IMR-90 (cell line): ENCODE results near the gene MR1. TPM values are rescaled to one million over a fixed set of nuclear protein-coding genes. Genes with fewer than 3 reads are reported as not detected.

Experiments
- ATAC-seq: fragments of 200-7000 bp; cut with Tn5 transposase; 2 replicates; pipeline ENCODE4 v1.9.1; 2020; ENCODE audit warnings: low read depth, mild to moderate bottlenecking, moderate library complexity
- BruUV-seq: library from RNA; stranded (reverse); fragments of 400-500 nt; replicated peaks from 2 replicates; lab custom pipeline; 2021; lab: Mats Ljungman, UMichigan
- CTCF ChIA-PET: fragments of 300-600 bp; formaldehyde crosslinking; extraction: SDS; loops from one replicate; lab custom pipeline; 2021; ENCODE audit warnings: antibody characterized with exemption; lab: Yijun Ruan, JAX
- POLR2A ChIA-PET: fragments of 300-600 bp; sonication (Branson Sonifier 250); formaldehyde crosslinking; loops from one replicate; lab custom pipeline; 2022; ENCODE audit warnings: antibody characterized with exemption; ENCODE audit not compliant: unreplicated experiment; lab: Charles Lee
- DNase-seq: peaks from one replicate; pipeline ENCODE4 v3.0.0; 2013
- H2AFZ ChIP-seq: replicated peaks from 2 replicates; pipeline ENCODE3; 2013; ENCODE audit warnings: low read length, mild to moderate bottlenecking; ENCODE audit not compliant: poor library complexity
- H2AK5ac ChIP-seq: 2 replicates; pipeline ENCODE4 v1.6.1; 2013; ENCODE audit warnings: low read depth, low read length, inconsistent platforms
- H2AK9ac ChIP-seq: replicated peaks from 2 replicates; pipeline ENCODE3; 2013; ENCODE audit warnings: mild to moderate bottlenecking, low read depth, low read length, moderate library complexity; ENCODE audit not compliant: poor library complexity
- H2BK120ac ChIP-seq: 2 replicates; pipeline ENCODE4 v1.6.1; 2013; ENCODE audit warnings: low read depth, low read length, inconsistent platforms
- H2BK15ac ChIP-seq: 3 replicates; pipeline ENCODE4 v1.6.1; 2013; ENCODE audit warnings: low read depth, low read length, inconsistent platforms
- H2BK20ac ChIP-seq: 2 replicates; pipeline ENCODE4 v1.6.1; 2013; ENCODE audit warnings: low read depth, mild to moderate bottlenecking, inconsistent platforms, low read length, moderate library complexity
- H2BK5ac ChIP-seq: 2 replicates; pipeline ENCODE4 v1.6.1; 2013; ENCODE audit warnings: mild to moderate bottlenecking, low read depth, low read length, inconsistent platforms; ENCODE audit not compliant: poor library complexity, severe bottlenecking
- H3K14ac ChIP-seq: replicated peaks from 2 replicates; pipeline ENCODE4 v1.6.1; 2013; ENCODE audit warnings: low read depth, low read length, inconsistent platforms
- H3K18ac ChIP-seq: 2 replicates; pipeline ENCODE4 v1.6.1; 2013; ENCODE audit warnings: low read depth, low read length, control low read depth
- H3K23ac ChIP-seq: 2 replicates; pipeline ENCODE4 v1.6.1; 2013; ENCODE audit warnings: low read depth, low read length, inconsistent platforms
- H3K27ac ChIP-seq: 2 replicates; pipeline ENCODE4 v1.5.1; 2013; ENCODE audit warnings: mild to moderate bottlenecking, control low read depth, low read length; ENCODE audit not compliant: insufficient read depth
- H3K27me3 ChIP-seq: 2 replicates; pipeline ENCODE4 v1.6.1; 2013; ENCODE audit warnings: low read length; ENCODE audit not compliant: control insufficient read depth, insufficient read depth
- H3K36me3 ChIP-seq: 2 replicates; pipeline ENCODE4 v1.6.1; 2013; ENCODE audit warnings: low read length, mixed read lengths; ENCODE audit not compliant: control insufficient read depth, insufficient read depth
- H3K4ac ChIP-seq: 2 replicates; pipeline ENCODE4 v1.6.1; 2013; ENCODE audit warnings: low read depth, low read length, inconsistent platforms
- H3K4me1 ChIP-seq: 2 replicates; pipeline ENCODE4 v1.6.1; 2013; ENCODE audit warnings: low read length, mixed read lengths; ENCODE audit not compliant: control insufficient read depth, insufficient read depth
- H3K4me2 ChIP-seq: 2 replicates; pipeline ENCODE4 v1.6.1; 2013; ENCODE audit warnings: low read depth, mild to moderate bottlenecking, control low read depth, low read length, moderate library complexity
- H3K4me3 ChIP-seq: 2 replicates; pipeline ENCODE4 v1.5.1; 2013; ENCODE audit warnings: low read depth, mild to moderate bottlenecking, control low read depth, low read length, moderate library complexity; ENCODE audit not compliant: insufficient read depth
- H3K56ac ChIP-seq: 2 replicates; pipeline ENCODE4 v1.6.1; 2013; ENCODE audit warnings: low read length, inconsistent platforms; ENCODE audit not compliant: insufficient read depth; ENCODE audit errors: extremely low read depth
- H3K79me1 ChIP-seq, 2 experiments: 2 replicates each; pipeline ENCODE4 v1.6.1; 2013; ENCODE audit warnings: low read length in 2 of 2, inconsistent platforms in 1 of 2, low read depth in 1 of 2
- H3K9ac ChIP-seq: 2 replicates; pipeline ENCODE4 v1.6.1; 2013; ENCODE audit warnings: low read depth, low read length, control low read depth
- H3K9me1 ChIP-seq: 2 replicates; pipeline ENCODE4 v1.6.1; 2013; ENCODE audit warnings: low read length, inconsistent platforms; ENCODE audit not compliant: insufficient read depth
- H3K9me3 ChIP-seq: 2 replicates; pipeline ENCODE4 v1.6.1; 2013; ENCODE audit warnings: low read length; ENCODE audit not compliant: control insufficient read depth, insufficient read depth
- H4K20me1 ChIP-seq: 2 replicates; pipeline ENCODE4 v1.6.1; 2013; ENCODE audit warnings: low read length, inconsistent platforms; ENCODE audit not compliant: insufficient read depth
- H4K5ac ChIP-seq: 2 replicates; pipeline ENCODE4 v1.6.1; 2013; ENCODE audit warnings: mild to moderate bottlenecking, low read depth, low read length, control low read depth
- H4K8ac ChIP-seq, 2 experiments: 2 replicates each; pipeline ENCODE4 v1.6.1; 2013; ENCODE audit warnings: low read depth in 2 of 2, low read length in 2 of 2, control low read depth in 1 of 2, inconsistent platforms in 1 of 2
- H4K91ac ChIP-seq: 2 replicates; pipeline ENCODE4 v1.6.1; 2013; ENCODE audit warnings: low read depth, low read length, inconsistent platforms; ENCODE audit not compliant: insufficient read depth
- BHLHE40 ChIP-seq: fragments of 150-350 bp; IDR thresholded peaks from 2 replicates; pipeline ENCODE4 v1.6.1; 2016; ENCODE audit warnings: mild to moderate bottlenecking, low read depth, low read length
- CEBPB ChIP-seq: IDR thresholded peaks from 2 replicates; pipeline ENCODE4 v1.6.1; 2012; ENCODE audit warnings: low read depth, low read length, improper control_type of control experiment
- CHD1 ChIP-seq: IDR thresholded peaks from 2 replicates; pipeline ENCODE4 v1.6.1; 2012; ENCODE audit warnings: low read depth, low read length, improper control_type of control experiment
- CTCF ChIP-seq: conservative IDR thresholded peaks from 2 replicates; pipeline ENCODE4 v1.5.1; 2012; ENCODE audit warnings: mild to moderate bottlenecking, low read depth, low read length, improper control_type of control experiment
- ELK1 ChIP-seq: fragments of 150-350 bp; IDR thresholded peaks from 2 replicates; pipeline ENCODE4 v1.6.1; 2016; ENCODE audit warnings: low read depth, mild to moderate bottlenecking, low read length, moderate library complexity, borderline replicate concordance
- FOS ChIP-seq: fragments of 150-350 bp; IDR thresholded peaks from 2 replicates; pipeline ENCODE4 v1.6.1; 2016; ENCODE audit warnings: low read depth, low read length
- MAZ ChIP-seq: IDR thresholded peaks from 2 replicates; pipeline ENCODE4 v1.6.1; 2012; ENCODE audit warnings: low read depth, mild to moderate bottlenecking, low read length, improper control_type of control experiment, moderate library complexity, borderline replicate concordance
- MXI1 ChIP-seq: IDR thresholded peaks from 2 replicates; pipeline ENCODE4 v1.6.1; 2012; ENCODE audit warnings: low read depth, mild to moderate bottlenecking, low read length, moderate library complexity, borderline replicate concordance
- NFE2L2 ChIP-seq: fragments of 150-350 bp; IDR thresholded peaks from 2 replicates; pipeline ENCODE4 v1.6.1; 2016; ENCODE audit warnings: low read depth, mild to moderate bottlenecking, low read length
- POLR2A ChIP-seq: IDR thresholded peaks from 2 replicates; pipeline ENCODE4 v1.6.1; 2012; ENCODE audit warnings: mild to moderate bottlenecking, low read depth, low read length
- RAD21 ChIP-seq: IDR thresholded peaks from 2 replicates; pipeline ENCODE4 v1.6.1; 2012; ENCODE audit warnings: low read length, improper control_type of control experiment
- RCOR1 ChIP-seq: IDR thresholded peaks from 2 replicates; pipeline ENCODE4 v1.6.1; 2012; ENCODE audit warnings: mild to moderate bottlenecking, low read length, improper control_type of control experiment; ENCODE audit not compliant: insufficient replicate concordance
- USF2 ChIP-seq: fragments of 150-350 bp; IDR thresholded peaks from 2 replicates; pipeline ENCODE4 v1.6.1; 2017; ENCODE audit warnings: mild to moderate bottlenecking, antibody characterized with exemption, low read length, low read depth
- WGBS, 2 experiments: methylation state at CpG; one replicate each; pipeline versions ENCODE4 v1.1.5 to v1.1.7; 2013; ENCODE audit warnings: missing lambda C conversion rate in 2 of 2; ENCODE audit not compliant: insufficient read length in 1 of 2; ENCODE audit errors: extremely low coverage in 2 of 2; 5-methylcytosine and 5-hydroxymethylcytosine counted together
- dilution Hi-C: fragments of 300-500 bp; cut with HindIII; formaldehyde crosslinking; loops from one replicate; pipeline ENCODE4 v1.14.3; 2018; ENCODE audit warnings: low sequenced_read_pairs; ENCODE audit not compliant: unreplicated experiment
- in situ Hi-C: fragments of 300-500 bp; cut with MboI; formaldehyde crosslinking; loops from 3 replicates; pipeline ENCODE4 v1.14.3; 2019; ENCODE audit warnings: low sequenced_read_pairs, inconsistent platforms, mixed read lengths
- intact Hi-C: fragments of 100-400 bp; cut with micrococcal nuclease; formaldehyde crosslinking; loops from 2 replicates; pipeline ENCODE4 v1.10.0; 2022
- polyA plus RNA-seq, 3 experiments: library from polyadenylated mRNA; depleted of rRNA; stranded (reverse); fragments of >200 nt; gene quantifications; 2 replicates each; pipeline ENCODE4 v1.2.3, GENCODE V29; 2012; ENCODE audit warnings: low replicate concordance in 1 of 3
- total RNA-seq: library from RNA; depleted of rRNA; stranded (reverse); fragments of >200 nt; gene quantifications from 2 replicates; pipeline ENCODE4 v1.2.3, GENCODE V29; 2012

Gene MR1
- total and polyA plus RNA-seq, 2 of the 4 experiments (the other 2 are of a cell fraction) = 6.0 to 6.1 TPM

- Histone ChIP-seq H3K27ac (no peak overlapping the region), H3K4me2 (no peak overlapping the region), H3K9me3 (peaks cover 3% of the 10 kb centered on the region), H4K20me1 (no peaks in the 10 kb centered on the region), H3K23ac (no peak overlapping the region), H4K91ac (no peak overlapping the region), H4K5ac (no peak overlapping the region), H3K9me1 (no peaks in the 10 kb centered on the region), H2AFZ (no peak overlapping the region), H3K14ac (no peak overlapping the region), H3K36me3 (no peaks in the 10 kb centered on the region), H2BK120ac (no peak overlapping the region), H3K9ac (no peak overlapping the region), H3K56ac (no peak overlapping the region), H2AK9ac (no peak overlapping the region), H3K27me3 (no peaks in the 10 kb centered on the region), H3K18ac (no peak overlapping the region), H2BK5ac (no peak overlapping the region), H3K4ac (no peak overlapping the region), H3K79me1 (no peaks in the 10 kb centered on the region), H2BK20ac (no peak overlapping the region), H2BK15ac (no peak overlapping the region), H2AK5ac (no peak overlapping the region), H3K4me3 (no peak overlapping the region), H3K4me1 (no peaks in the 10 kb centered on the region), H4K8ac (no peak overlapping the region)
- TF ChIP-seq BHLHE40 = no peak
- no peak for TF ChIP-seq MXI1
- TF ChIP-seq CEBPB = no peak
- no peak for TF ChIP-seq MAZ
- TF ChIP-seq USF2 = no peak
- no peak for TF ChIP-seq RCOR1
- no peak for TF ChIP-seq NFE2L2
- TF ChIP-seq ELK1 = no peak
- no peak for TF ChIP-seq RAD21
- no peak for TF ChIP-seq CTCF
- no peak for TF ChIP-seq POLR2A
- TF ChIP-seq FOS = no peak
- no peak for TF ChIP-seq CHD1
- intact Hi-C loops = no loop called here
- ATAC-seq = no peak
- 46% methylated on average over 2 of the region's 6 CpGs; no CpG with 5 or more reads in 1 of the 2 experiments for WGBS, 2 experiments
- DNase-seq = no peak
- in situ Hi-C loops = no loop called here
- BruUV-seq = no TSS peak
- CTCF ChIA-PET = no interaction called here
- POLR2A ChIA-PET = no interaction called here
- dilution Hi-C loops = no loop called here
Observed at GRCh38 chr1:181056560-181056959, 22.8 kb downstream of the MR1 start.
